Gastrocnemius medialis (tissue), 4 donors: ENCODE measurements around the gene CYP2R1.

Experiments used
- POLR2A ChIP-seq, 2 donors: fragments of 450-650 bp; IDR thresholded peaks; one replicate each; pipeline ENCODE4 v1.6.1; 2017; ENCODE audit warnings: antibody characterized with exemption in 2 of 2, mild to moderate bottlenecking in 2 of 2, moderate library complexity in 2 of 2
- TF ChIP-seq, protein P1 (sequence below), 5 experiments: fragments of 450-650 bp in 3 of 5; fragments of 200-600 bp in 2 of 5; sonication (generic) in 2 of 5; IDR thresholded peaks in 4 of 5; conservative IDR thresholded peaks in 1 of 5; 1 replicate in 4 of 5; 2 replicates in 1 of 5; pipeline ENCODE4 v1.5.1; 2016 to 2019; ENCODE audit warnings: antibody characterized with exemption in 5 of 5, mild to moderate bottlenecking in 3 of 5, moderate library complexity in 3 of 5

DNA sequence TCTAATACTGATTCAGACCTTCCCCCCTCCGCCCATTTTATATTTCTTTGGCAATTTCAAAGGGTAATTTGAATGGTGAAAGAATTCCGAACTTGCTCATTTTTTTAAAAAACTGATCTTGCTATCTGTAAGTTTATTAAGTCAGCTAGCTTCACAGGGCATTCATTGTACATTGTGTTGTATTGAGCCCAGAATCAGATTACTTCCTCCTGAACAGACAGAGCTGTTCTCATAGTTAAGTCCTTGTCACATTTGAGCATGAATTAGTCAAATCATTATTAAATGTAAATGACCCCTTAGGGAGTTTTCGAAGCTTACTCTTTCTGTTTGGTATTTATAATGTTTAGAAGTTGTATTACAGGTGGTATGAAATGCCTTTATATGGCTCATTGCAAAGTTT lies 34.4 kb downstream of the CYP2R1 start:
- TF ChIP-seq POLR2A (IDR thresholded peaks at IDR 0.05) = no peak
- TF ChIP-seq, protein P1, sequence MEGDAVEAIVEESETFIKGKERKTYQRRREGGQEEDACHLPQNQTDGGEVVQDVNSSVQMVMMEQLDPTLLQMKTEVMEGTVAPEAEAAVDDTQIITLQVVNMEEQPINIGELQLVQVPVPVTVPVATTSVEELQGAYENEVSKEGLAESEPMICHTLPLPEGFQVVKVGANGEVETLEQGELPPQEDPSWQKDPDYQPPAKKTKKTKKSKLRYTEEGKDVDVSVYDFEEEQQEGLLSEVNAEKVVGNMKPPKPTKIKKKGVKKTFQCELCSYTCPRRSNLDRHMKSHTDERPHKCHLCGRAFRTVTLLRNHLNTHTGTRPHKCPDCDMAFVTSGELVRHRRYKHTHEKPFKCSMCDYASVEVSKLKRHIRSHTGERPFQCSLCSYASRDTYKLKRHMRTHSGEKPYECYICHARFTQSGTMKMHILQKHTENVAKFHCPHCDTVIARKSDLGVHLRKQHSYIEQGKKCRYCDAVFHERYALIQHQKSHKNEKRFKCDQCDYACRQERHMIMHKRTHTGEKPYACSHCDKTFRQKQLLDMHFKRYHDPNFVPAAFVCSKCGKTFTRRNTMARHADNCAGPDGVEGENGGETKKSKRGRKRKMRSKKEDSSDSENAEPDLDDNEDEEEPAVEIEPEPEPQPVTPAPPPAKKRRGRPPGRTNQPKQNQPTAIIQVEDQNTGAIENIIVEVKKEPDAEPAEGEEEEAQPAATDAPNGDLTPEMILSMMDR (IDR thresholded peaks at IDR 0.05 in 4 of 5, conservative IDR thresholded peaks at IDR 0.05 in 1 of 5) = no peak
